ENCODE measurements around the gene PCYT1A. TPM values are rescaled to one million over a fixed set of nuclear protein-coding genes. Genes with fewer than 3 reads are reported as not detected.

The PCYT1A gene
- total and polyA plus RNA-seq, 4 donors, result 21.2 to 67.4 (median 42.7) TPM

GRCh38 chr3:196334982-196335381, 47.5 kb upstream of the PCYT1A start:
- WGBS, 2 donors, result 40 to 86% methylated on average over 1 of the region's 1 CpG
- H3K4me1 ChIP-seq (ENCODE audit: control insufficient read depth in 5 of 5, insufficient read depth in 5 of 5, low read length in 5 of 5), result no peaks in the 10 kb centered on the region

DNA sequence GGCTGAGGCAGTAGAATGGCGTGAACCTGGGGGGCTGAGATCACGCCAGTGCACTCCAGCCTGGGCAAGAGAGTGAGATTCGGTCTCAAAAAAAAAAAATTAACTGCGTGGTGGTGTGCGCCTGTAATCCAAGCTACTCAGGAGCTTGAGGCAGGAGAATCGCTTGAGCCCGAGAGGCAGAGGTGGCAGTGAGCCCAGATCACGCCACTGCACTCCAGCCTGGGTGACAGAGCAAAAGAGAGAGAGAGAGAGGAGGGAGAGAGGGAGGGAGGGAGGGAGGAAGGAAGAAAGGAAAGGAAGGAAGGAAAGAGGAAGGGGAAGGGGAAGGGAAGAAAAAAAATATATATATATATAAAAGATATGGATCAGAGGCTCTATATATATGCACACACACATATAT, 44.6 kb upstream of the PCYT1A start:
- Histone ChIP-seq H3K27ac (ENCODE audit: low read depth in 1 of 2, low read length in 1 of 2) (no peak overlapping the region), H3K36me3 (ENCODE audit: control insufficient read depth in 4 of 4, insufficient read depth in 4 of 4, low read length in 4 of 4) (no peaks in the 10 kb centered on the region)
- 81 to 86% methylated on average over 8 of the region's 8 CpGs for WGBS, 2 donors

More at GRCh38 chr3:196334982-196335381, 47.5 kb upstream of the PCYT1A start:
- Histone ChIP-seq H3K9me3 (ENCODE audit: control insufficient read depth in 4 of 4, insufficient read depth in 3 of 4, low read length in 3 of 4) (peaks cover 0 to 4% (median 1%) of the 10 kb centered on the region in 4 donors), H3K27ac (ENCODE audit: low read depth in 1 of 2, low read length in 1 of 2) (no peak overlapping the region), H3K36me3 (ENCODE audit: control insufficient read depth in 4 of 4, insufficient read depth in 4 of 4, low read length in 4 of 4) (no peaks in the 10 kb centered on the region), H3K27me3 (ENCODE audit: control insufficient read depth in 3 of 3, insufficient read depth in 3 of 3, low read length in 2 of 3) (no peaks in the 10 kb centered on the region), H3K9ac (ENCODE audit: insufficient read depth in 1 of 2, low read length in 2 of 2) (no peak overlapping the region), H3K4me3 (no peak overlapping the region)
- ATAC-seq (ENCODE audit: insufficient read depth, low FRiP score), result no peak
- no peak for TF ChIP-seq CTCF (IDR thresholded peaks at IDR 0.05; ENCODE audit: control extremely low read depth, extremely low read depth)
- DNase-seq, result no peak

GRCh38 chr3:196327405-196327804, 39.9 kb upstream of the PCYT1A start:
- Histone ChIP-seq H3K9ac (ENCODE audit: insufficient read depth in 1 of 2, low read length in 2 of 2) (no peak overlapping the region), H3K9me3 (ENCODE audit: control insufficient read depth in 4 of 4, insufficient read depth in 3 of 4, low read length in 3 of 4) (no peaks in the 10 kb centered on the region), H3K4me1 (ENCODE audit: control insufficient read depth in 5 of 5, insufficient read depth in 5 of 5, low read length in 5 of 5) (peaks cover 0 to 2% (median 0%) of the 10 kb centered on the region in 5 donors), H3K4me3 (no peak overlapping the region), H3K27ac (ENCODE audit: low read depth in 1 of 2, low read length in 1 of 2) (no peak overlapping the region), H3K27me3 (ENCODE audit: control insufficient read depth in 3 of 3, insufficient read depth in 3 of 3, low read length in 2 of 3) (peaks cover 0 to 4% (median 2%) of the 10 kb centered on the region in 3 donors), H3K36me3 (ENCODE audit: control insufficient read depth in 4 of 4, insufficient read depth in 4 of 4, low read length in 4 of 4) (no peaks in the 10 kb centered on the region)
- DNase-seq (no peak), ATAC-seq (ENCODE audit: insufficient read depth, low FRiP score) (no peak)
- 38 to 57% methylated on average over 6 of the region's 6 CpGs for WGBS, 2 donors
- TF ChIP-seq CTCF (IDR thresholded peaks at IDR 0.05; ENCODE audit: control extremely low read depth, extremely low read depth), result no peak

More for the DNA sequence above, 44.6 kb upstream of the PCYT1A start:
- Histone ChIP-seq H3K9ac (ENCODE audit: insufficient read depth in 1 of 2, low read length in 2 of 2) (no peak overlapping the region), H3K9me3 (ENCODE audit: control insufficient read depth in 4 of 4, insufficient read depth in 3 of 4, low read length in 3 of 4) (no peaks in the 10 kb centered on the region), H3K4me3 (no peak overlapping the region), H3K4me1 (ENCODE audit: control insufficient read depth in 5 of 5, insufficient read depth in 5 of 5, low read length in 5 of 5) (no peaks in the 10 kb centered on the region), H3K27me3 (ENCODE audit: control insufficient read depth in 3 of 3, insufficient read depth in 3 of 3, low read length in 2 of 3) (peaks cover 0 to 4% (median 2%) of the 10 kb centered on the region in 3 donors)
- DNase-seq (no peak), ATAC-seq (ENCODE audit: insufficient read depth, low FRiP score) (no peak)
- no peak for TF ChIP-seq CTCF (IDR thresholded peaks at IDR 0.05; ENCODE audit: control extremely low read depth, extremely low read depth)

- peaks cover 0 to 4% (median 2%) of the 10 kb centered on the region in 3 donors for H3K27me3 ChIP-seq (ENCODE audit: control insufficient read depth in 3 of 3, insufficient read depth in 3 of 3, low read length in 2 of 3)
- no peak overlapping the region for H3K27ac ChIP-seq (ENCODE audit: low read depth in 1 of 2, low read length in 1 of 2)
- DNase-seq (no peak), ATAC-seq (ENCODE audit: insufficient read depth, low FRiP score) (no peak)
- peaks cover 0 to 2% (median 0%) of the 10 kb centered on the region in 5 donors for H3K4me1 ChIP-seq (ENCODE audit: control insufficient read depth in 5 of 5, insufficient read depth in 5 of 5, low read length in 5 of 5)
- no peaks in the 10 kb centered on the region for H3K9me3 ChIP-seq (ENCODE audit: control insufficient read depth in 4 of 4, insufficient read depth in 3 of 4, low read length in 3 of 4)
- H3K36me3 ChIP-seq (ENCODE audit: control insufficient read depth in 4 of 4, insufficient read depth in 4 of 4, low read length in 4 of 4), result no peaks in the 10 kb centered on the region
- H3K9ac ChIP-seq (ENCODE audit: insufficient read depth in 1 of 2, low read length in 2 of 2), result no peak overlapping the region
- WGBS, 2 donors, result 82 to 84% methylated on average over 9 of the region's 9 CpGs
- TF ChIP-seq CTCF (IDR thresholded peaks at IDR 0.05; ENCODE audit: control extremely low read depth, extremely low read depth), result no peak
- no peak overlapping the region for H3K4me3 ChIP-seq
These were observed 39.4 kb upstream of the PCYT1A start for GRCh38 chr3:196326936-196327335.

Data from lung (tissue), 12 donors.